Measurements from ENCODE around the gene ZNF446. TPM values are rescaled to one million over a fixed set of nuclear protein-coding genes. Genes with fewer than 3 reads are reported as not detected.

ZNF446 gene
- total and polyA plus RNA-seq, 2 donors (not counting 1 experiment from before 2014, with no cell fraction given) = 15.0 to 18.9 TPM

DNA sequence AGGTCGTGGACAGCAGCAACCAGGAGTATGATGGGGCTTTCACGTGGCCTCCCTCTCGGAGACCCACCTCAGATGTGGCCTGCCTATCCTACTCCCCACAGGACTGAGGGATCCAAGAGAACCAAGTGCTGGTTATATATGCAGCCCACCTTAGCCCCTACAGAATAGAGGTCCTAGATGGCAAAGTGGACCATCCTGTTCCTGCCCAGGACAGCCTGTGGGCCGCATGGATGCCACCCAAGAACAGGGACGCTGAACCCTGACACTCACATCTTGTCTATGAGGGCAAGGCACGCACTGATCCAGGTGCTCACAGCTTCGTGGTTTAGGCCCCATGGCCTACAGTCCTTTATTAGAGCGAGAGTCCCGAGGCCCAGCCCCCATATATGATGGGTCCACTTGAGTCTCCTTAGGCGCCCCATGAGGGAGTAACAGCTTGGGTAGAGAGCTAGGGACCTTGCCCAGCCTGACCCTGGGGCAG is 37.1 kb downstream of the ZNF446 start:
- H3K4me3 Mint-ChIP-seq = no peak overlapping the region
- no peaks in the 10 kb centered on the region for H3K27me3 ChIP-seq (replicated peaks in 1 of 4; ENCODE audit: control extremely low read depth in 1 of 4, control insufficient read depth in 3 of 4, insufficient read depth in 4 of 4, low read length in 3 of 4)
- peak overlapping the region in 1 of 2 donors; percentile 36 for H3K27ac ChIP-seq (ENCODE audit: low read length in 2 of 2)
- no peaks in the 10 kb centered on the region for H3K9me3 Mint-ChIP-seq (ENCODE audit: insufficient read depth)
- TF ChIP-seq, protein P1, sequence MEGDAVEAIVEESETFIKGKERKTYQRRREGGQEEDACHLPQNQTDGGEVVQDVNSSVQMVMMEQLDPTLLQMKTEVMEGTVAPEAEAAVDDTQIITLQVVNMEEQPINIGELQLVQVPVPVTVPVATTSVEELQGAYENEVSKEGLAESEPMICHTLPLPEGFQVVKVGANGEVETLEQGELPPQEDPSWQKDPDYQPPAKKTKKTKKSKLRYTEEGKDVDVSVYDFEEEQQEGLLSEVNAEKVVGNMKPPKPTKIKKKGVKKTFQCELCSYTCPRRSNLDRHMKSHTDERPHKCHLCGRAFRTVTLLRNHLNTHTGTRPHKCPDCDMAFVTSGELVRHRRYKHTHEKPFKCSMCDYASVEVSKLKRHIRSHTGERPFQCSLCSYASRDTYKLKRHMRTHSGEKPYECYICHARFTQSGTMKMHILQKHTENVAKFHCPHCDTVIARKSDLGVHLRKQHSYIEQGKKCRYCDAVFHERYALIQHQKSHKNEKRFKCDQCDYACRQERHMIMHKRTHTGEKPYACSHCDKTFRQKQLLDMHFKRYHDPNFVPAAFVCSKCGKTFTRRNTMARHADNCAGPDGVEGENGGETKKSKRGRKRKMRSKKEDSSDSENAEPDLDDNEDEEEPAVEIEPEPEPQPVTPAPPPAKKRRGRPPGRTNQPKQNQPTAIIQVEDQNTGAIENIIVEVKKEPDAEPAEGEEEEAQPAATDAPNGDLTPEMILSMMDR (IDR thresholded peaks at IDR 0.05) = no peak
- no peak for TF ChIP-seq EZH2 (IDR thresholded peaks at IDR 0.05; ENCODE audit: borderline replicate concordance, insufficient read depth, low read depth, low read length, poor library complexity, severe bottlenecking)
- H3K4me1 Mint-ChIP-seq = peaks cover 27% of the 10 kb centered on the region
- intact Hi-C loops (cut with micrococcal nuclease) = no loop called here
- CTCF ChIA-PET = interaction anchor here (1.0 to 1.6 kb wide), 2 partner anchors 63 to 67 kb away, joined by 7 to 11 read pairs; no protein-coding TSS in a partner anchor
- peak overlapping the region; percentile 55 for H2AFZ ChIP-seq (ENCODE audit: insufficient read depth, low read depth, low read length, poor library complexity, severe bottlenecking)
- peaks cover 54% of the 10 kb centered on the region for H4K20me1 ChIP-seq (ENCODE audit: control insufficient read depth, insufficient read depth, low read length, poor library complexity, severe bottlenecking)
- H3K4me3 ChIP-seq (ENCODE audit: control extremely low read depth in 1 of 5, extremely low read depth in 1 of 5, insufficient read depth in 1 of 5, low read depth in 2 of 5, low read length in 4 of 5) = no peak overlapping the region
- DNase-seq (no peak), ATAC-seq (ENCODE audit: low read depth) (no peak)
- H3K9me3 ChIP-seq (ENCODE audit: control extremely low read depth in 1 of 3, control insufficient read depth in 2 of 3, insufficient read depth in 1 of 3, low read length in 2 of 3) = peaks cover 0 to 5% (median 0%) of the 10 kb centered on the region in 3 donors
- H3K79me2 ChIP-seq (ENCODE audit: control insufficient read depth, insufficient read depth, low read length) = peaks cover 42% of the 10 kb centered on the region
- H3K4me2 ChIP-seq (replicated peaks; ENCODE audit: low read depth, low read length, poor library complexity, severe bottlenecking) = peak overlapping the region; percentile 77
- no peak overlapping the region for H3K27ac Mint-ChIP-seq
- H3K4me1 ChIP-seq (ENCODE audit: control insufficient read depth in 2 of 2, insufficient read depth in 2 of 2, low read length in 2 of 2) = peaks cover 13 to 22% of the 10 kb centered on the region in 2 donors
- H3K36me3 ChIP-seq (replicated peaks in 1 of 2; ENCODE audit: control extremely low read depth in 1 of 2, control insufficient read depth in 1 of 2, extremely low read depth in 1 of 2, insufficient read depth in 2 of 2, low read length in 1 of 2) = peaks cover 0 to 12% of the 10 kb centered on the region in 2 experiments
- POLR2A ChIA-PET = interaction anchor here (0.7 to 1.0 kb wide), 3 partner anchors 12 to 165 kb away, joined by 3 to 4 read pairs (median 3); no protein-coding TSS in a partner anchor
- 92% methylated on average over 6 of the region's 10 CpGs for WGBS (ENCODE audit: insufficient coverage)
- H3K27me3 Mint-ChIP-seq = no peaks in the 10 kb centered on the region
- H3K9ac ChIP-seq (ENCODE audit: low read length) = no peak overlapping the region
